AG04450 (cell line): ENCODE measurements around the gene SHISA5. TPM values are rescaled to one million over a fixed set of nuclear protein-coding genes. Genes with fewer than 3 reads are reported as not detected.
A peak's percentile ranks its signal among the peaks of the same experiment; 100 is the strongest.

ENCODE experiments used
- CTCF ChIA-PET: fragments of 300-600, 350-600 bp; formaldehyde crosslinking; extraction: SDS; loops from one replicate; lab custom pipeline; 2022; ENCODE audit warnings: antibody characterized with exemption, inconsistent platforms; lab: Charles Lee
- POLR2A ChIA-PET: fragments of 350-600 bp; formaldehyde crosslinking; extraction: SDS; loops from one replicate; lab custom pipeline; 2021; ENCODE audit warnings: antibody characterized with exemption, inconsistent platforms; lab: Yijun Ruan, JAX
- DNase-seq: peaks from one replicate; pipeline ENCODE4 v3.0.0-alpha.2; 2011; ENCODE audit warnings: low read depth, low spot score
- H3K27ac ChIP-seq: one replicate; pipeline ENCODE4 v1.5.1; 2012; ENCODE audit warnings: low read depth, low read length, control low read depth
- H3K27me3 ChIP-seq: one replicate; pipeline ENCODE4 v1.6.0; 2012; ENCODE audit warnings: low read length; ENCODE audit not compliant: control insufficient read depth, insufficient read depth
- H3K4me3 ChIP-seq: 2 replicates; pipeline ENCODE4 v1.5.1; 2011; ENCODE audit warnings: mild to moderate bottlenecking, low read depth, low read length, control low read depth
- H3K9me3 ChIP-seq: 2 replicates; pipeline ENCODE4 v1.5.1; 2012; ENCODE audit warnings: low read length; ENCODE audit not compliant: control insufficient read depth, insufficient read depth
- CTCF ChIP-seq: IDR thresholded peaks from 2 replicates; pipeline ENCODE4 v1.5.1; 2011; ENCODE audit warnings: low read depth, low read length, control low read depth, inconsistent platforms
- polyA plus RNA-seq: library from polyadenylated mRNA; depleted of rRNA; stranded (reverse); fragments of >200 nt; gene quantifications from 2 replicates; pipeline ENCODE4 v1.2.3, GENCODE V29; 2011

The SHISA5 gene
- polyA plus RNA-seq, 1 experiment = 124 TPM

- TF ChIP-seq CTCF = no peak
- peak overlapping the region; percentile 70 for H3K4me3 ChIP-seq
- DNase-seq = no peak
- ChIA-PET CTCF (interaction anchor here (0.9 to 12.1 kb wide), 3 partner anchors 10 to 234 kb away, joined by 4 to 402 read pairs (median 7); partner anchors contain the start of genes CCDC51 and TMA7), POLR2A (no interaction called here)
- H3K9me3 ChIP-seq = no peaks in the 10 kb centered on the region
- H3K27ac ChIP-seq = peak overlapping the region; percentile 11
- no peaks in the 10 kb centered on the region for H3K27me3 ChIP-seq
Measured at GRCh38 chr3:48429317-48429959, 74.5 kb downstream of the SHISA5 start.

GRCh38 chr3:48428572-48429316, 75.2 kb downstream of the SHISA5 start:
- no peaks in the 10 kb centered on the region for H3K9me3 ChIP-seq
- ChIA-PET CTCF (interaction anchor here (0.6 to 12.1 kb wide), 3 partner anchors 11 to 59 kb away, joined by 4 to 402 read pairs (median 4); partner anchors contain the start of genes CCDC51 and TMA7), POLR2A (interaction anchor here (1.1 kb wide), 1 partner anchor 18 kb away, joined by 3 read pairs; the partner anchor contains the start of gene ATRIP)
- no peaks in the 10 kb centered on the region for H3K27me3 ChIP-seq
- no peak for DNase-seq
- H3K4me3 ChIP-seq = peak overlapping the region; percentile 70
- no peak for TF ChIP-seq CTCF
- H3K27ac ChIP-seq = no peak overlapping the region

- ChIA-PET CTCF (interaction anchor here (0.6 to 12.1 kb wide), 3 partner anchors 8 to 60 kb away, joined by 4 to 402 read pairs (median 47); no protein-coding TSS in a partner anchor), POLR2A (interaction anchor here (1.1 kb wide), 1 partner anchor 18 kb away, joined by 3 read pairs; the partner anchor contains the start of gene ATRIP)
Measured at GRCh38 chr3:48428088-48428571, 75.8 kb downstream of the SHISA5 start.

GRCh38 chr3:48427630-48427962, 76.4 kb downstream of the SHISA5 start:
- no peak overlapping the region for H3K27ac ChIP-seq
- H3K27me3 ChIP-seq = no peaks in the 10 kb centered on the region
- H3K9me3 ChIP-seq = no peaks in the 10 kb centered on the region
- no peak for TF ChIP-seq CTCF
- ChIA-PET POLR2A (no interaction called here), CTCF (interaction anchor here (6.2 kb wide), 1 partner anchor 9 kb away, joined by 47 read pairs; no protein-coding TSS in a partner anchor)
- peak overlapping the region; percentile 18 for H3K4me3 ChIP-seq
- no peak for DNase-seq

More at GRCh38 chr3:48428088-48428571, 75.8 kb downstream of the SHISA5 start:
- Histone ChIP-seq H3K4me3 (peak overlapping the region; percentile 70), H3K27me3 (no peaks in the 10 kb centered on the region), H3K27ac (no peak overlapping the region), H3K9me3 (no peaks in the 10 kb centered on the region)
- no peak for TF ChIP-seq CTCF
- no peak for DNase-seq
